Measurements from ENCODE around the gene ECD. TPM values are rescaled to one million over a fixed set of nuclear protein-coding genes. Genes with fewer than 3 reads are reported as not detected.

The ECD gene
- total RNA-seq, 1 donor from 2014 or later, result 32.3 TPM

DNA sequence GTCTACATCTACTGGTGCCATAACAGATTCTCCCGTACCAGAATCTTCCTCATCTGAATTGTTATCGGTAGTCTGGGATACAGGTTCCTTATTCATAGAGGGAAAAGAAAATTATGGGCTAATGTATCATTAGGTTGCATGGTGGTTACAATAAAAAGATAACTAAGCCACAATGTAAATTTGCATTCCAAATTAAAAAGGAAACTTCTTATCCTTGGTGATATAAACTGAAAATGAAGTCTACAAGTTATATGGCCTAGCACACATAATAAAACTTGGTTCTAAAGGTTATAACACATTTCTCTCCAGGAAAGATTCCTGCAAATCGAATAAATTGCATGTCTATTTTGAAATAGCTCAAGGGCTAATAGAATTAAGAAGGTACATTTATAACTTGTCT, 33.1 kb downstream of the ECD start:
- Mint-ChIP-seq H3K4me1 (ENCODE audit: unreplicated experiment) (peaks cover 2% of the 10 kb centered on the region), H3K27me3 (ENCODE audit: unreplicated experiment) (no peaks in the 10 kb centered on the region), H3K9me3 (ENCODE audit: unreplicated experiment) (no peaks in the 10 kb centered on the region), H3K36me3 (ENCODE audit: unreplicated experiment) (peaks cover 57% of the 10 kb centered on the region), H3K4me3 (ENCODE audit: unreplicated experiment) (no peak overlapping the region), H3K27ac (ENCODE audit: unreplicated experiment) (no peak overlapping the region)
- TF ChIP-seq, protein P1, sequence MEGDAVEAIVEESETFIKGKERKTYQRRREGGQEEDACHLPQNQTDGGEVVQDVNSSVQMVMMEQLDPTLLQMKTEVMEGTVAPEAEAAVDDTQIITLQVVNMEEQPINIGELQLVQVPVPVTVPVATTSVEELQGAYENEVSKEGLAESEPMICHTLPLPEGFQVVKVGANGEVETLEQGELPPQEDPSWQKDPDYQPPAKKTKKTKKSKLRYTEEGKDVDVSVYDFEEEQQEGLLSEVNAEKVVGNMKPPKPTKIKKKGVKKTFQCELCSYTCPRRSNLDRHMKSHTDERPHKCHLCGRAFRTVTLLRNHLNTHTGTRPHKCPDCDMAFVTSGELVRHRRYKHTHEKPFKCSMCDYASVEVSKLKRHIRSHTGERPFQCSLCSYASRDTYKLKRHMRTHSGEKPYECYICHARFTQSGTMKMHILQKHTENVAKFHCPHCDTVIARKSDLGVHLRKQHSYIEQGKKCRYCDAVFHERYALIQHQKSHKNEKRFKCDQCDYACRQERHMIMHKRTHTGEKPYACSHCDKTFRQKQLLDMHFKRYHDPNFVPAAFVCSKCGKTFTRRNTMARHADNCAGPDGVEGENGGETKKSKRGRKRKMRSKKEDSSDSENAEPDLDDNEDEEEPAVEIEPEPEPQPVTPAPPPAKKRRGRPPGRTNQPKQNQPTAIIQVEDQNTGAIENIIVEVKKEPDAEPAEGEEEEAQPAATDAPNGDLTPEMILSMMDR (IDR thresholded peaks at IDR 0.05), result no peak
- no peak for DNase-seq (ENCODE audit: extremely low spot score, unreplicated experiment)

DNA sequence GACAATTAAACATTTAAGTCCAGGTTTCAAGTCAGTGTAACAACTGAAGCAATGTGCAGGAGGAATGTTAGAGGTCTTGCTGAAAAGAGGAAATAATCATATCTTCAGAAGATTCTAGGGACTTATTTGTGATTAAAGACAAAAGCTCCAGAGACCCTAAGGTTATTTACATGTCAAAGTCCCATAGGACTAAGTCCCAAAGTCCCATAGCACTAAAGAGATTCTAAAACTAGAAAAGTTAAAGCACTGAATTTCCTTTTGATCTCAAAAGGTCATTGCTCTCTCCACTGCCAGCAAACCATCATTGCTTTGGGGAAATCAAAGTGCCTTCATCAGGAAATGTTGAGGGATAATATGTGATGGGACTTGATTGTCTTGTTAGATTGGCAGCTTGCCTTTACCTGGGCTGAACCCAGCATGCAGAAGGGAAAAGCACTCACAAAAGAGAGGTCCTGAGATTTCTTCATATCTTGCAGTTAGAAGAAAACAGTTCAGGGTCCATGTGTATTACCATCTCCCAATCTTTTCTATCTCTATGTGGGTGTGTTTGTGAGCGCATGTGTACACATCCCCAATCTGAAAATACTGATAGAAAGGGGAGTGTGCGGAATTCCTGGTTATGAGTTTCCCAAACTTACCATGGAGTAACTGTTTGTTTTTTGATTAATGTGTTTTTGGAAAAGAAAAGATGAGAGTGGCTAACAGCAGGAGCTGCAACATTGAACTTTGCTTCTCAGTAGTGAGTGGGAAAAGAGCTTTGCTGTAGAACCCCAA, 35.7 kb downstream of the ECD start:
- H3K27me3 Mint-ChIP-seq (ENCODE audit: unreplicated experiment), result no peaks in the 10 kb centered on the region
- peaks cover 52% of the 10 kb centered on the region for H3K36me3 Mint-ChIP-seq (ENCODE audit: unreplicated experiment)
- no peak overlapping the region for H3K4me3 Mint-ChIP-seq (ENCODE audit: unreplicated experiment)
- no peaks in the 10 kb centered on the region for H3K9me3 Mint-ChIP-seq (ENCODE audit: unreplicated experiment)
- TF ChIP-seq, protein P1 (IDR thresholded peaks at IDR 0.05), result no peak
- no peak overlapping the region for H3K27ac Mint-ChIP-seq (ENCODE audit: unreplicated experiment)
- DNase-seq (ENCODE audit: extremely low spot score, unreplicated experiment), result no peak
- H3K4me1 Mint-ChIP-seq (ENCODE audit: unreplicated experiment), result peaks cover 2% of the 10 kb centered on the region

DNA sequence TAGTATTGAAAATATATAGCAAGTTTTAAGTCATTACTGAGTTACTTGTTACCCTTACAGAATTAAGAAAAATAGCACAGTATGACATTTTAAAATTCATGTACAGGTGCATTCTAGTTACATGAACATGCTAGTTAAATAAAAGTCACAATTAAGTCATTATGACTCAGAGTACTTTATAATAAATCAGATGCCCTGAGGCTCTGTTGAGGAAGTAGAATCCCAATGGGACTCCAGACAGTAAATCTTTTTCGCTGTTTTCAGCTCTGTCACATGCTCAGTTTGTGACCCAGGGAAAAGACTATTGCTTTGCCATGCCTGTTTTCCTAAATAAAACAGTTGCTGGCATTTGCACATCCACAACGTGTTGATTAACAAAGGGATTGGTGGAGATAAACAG, 36.5 kb downstream of the ECD start:
- Mint-ChIP-seq H3K9me3 (ENCODE audit: unreplicated experiment) (no peaks in the 10 kb centered on the region), H3K4me1 (ENCODE audit: unreplicated experiment) (peaks cover 2% of the 10 kb centered on the region), H3K36me3 (ENCODE audit: unreplicated experiment) (peaks cover 52% of the 10 kb centered on the region), H3K4me3 (ENCODE audit: unreplicated experiment) (no peak overlapping the region), H3K27ac (ENCODE audit: unreplicated experiment) (no peak overlapping the region), H3K27me3 (ENCODE audit: unreplicated experiment) (no peaks in the 10 kb centered on the region)
- TF ChIP-seq, protein P1 (IDR thresholded peaks at IDR 0.05), result no peak
- DNase-seq (ENCODE audit: extremely low spot score, unreplicated experiment), result no peak

DNA sequence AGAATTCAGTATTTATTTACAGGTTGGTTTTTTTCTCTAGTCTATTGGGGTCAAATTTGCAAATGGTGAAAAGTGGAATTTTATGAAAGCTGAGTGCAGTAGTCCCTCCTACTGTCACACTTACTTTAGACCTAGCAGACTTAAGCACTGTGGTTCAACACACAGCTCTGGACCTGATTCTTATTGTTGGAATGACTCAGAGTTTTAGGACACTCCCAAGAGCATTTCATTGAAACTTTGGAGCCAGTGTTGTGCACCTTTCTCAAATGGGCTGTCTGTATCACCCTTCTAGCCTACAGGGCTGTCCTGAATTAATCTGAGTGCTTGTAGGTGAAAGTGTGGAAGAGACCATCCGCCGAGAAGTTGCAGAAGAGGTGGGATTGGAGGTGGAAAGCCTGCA, 41.5 kb downstream of the ECD start:
- Mint-ChIP-seq H3K36me3 (ENCODE audit: unreplicated experiment) (peaks cover 37% of the 10 kb centered on the region), H3K4me1 (ENCODE audit: unreplicated experiment) (no peaks in the 10 kb centered on the region), H3K27ac (ENCODE audit: unreplicated experiment) (no peak overlapping the region), H3K27me3 (ENCODE audit: unreplicated experiment) (no peaks in the 10 kb centered on the region), H3K4me3 (ENCODE audit: unreplicated experiment) (no peak overlapping the region), H3K9me3 (ENCODE audit: unreplicated experiment) (no peaks in the 10 kb centered on the region)
- no peak for DNase-seq (ENCODE audit: extremely low spot score, unreplicated experiment)
- TF ChIP-seq, protein P1 (IDR thresholded peaks at IDR 0.05), result no peak

DNA sequence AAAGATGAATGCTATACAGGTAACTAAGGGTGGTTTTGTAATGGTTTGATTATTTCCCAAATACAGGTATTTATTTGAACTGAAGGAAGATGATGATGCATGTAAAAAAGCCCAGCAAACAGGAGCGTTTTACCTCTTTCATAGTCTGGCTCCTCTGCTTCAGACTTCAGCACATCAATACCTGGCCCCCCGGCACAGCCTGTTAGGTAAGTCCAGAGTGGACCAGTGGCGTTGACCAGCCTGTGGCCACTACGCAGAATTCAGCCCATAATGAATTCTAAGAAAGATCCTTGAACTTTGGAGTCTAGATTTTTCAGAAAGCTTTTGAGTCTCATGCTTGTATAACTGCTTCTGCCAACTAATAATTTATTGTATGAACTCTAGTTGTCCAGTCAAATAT, 47.9 kb downstream of the ECD start:
- TF ChIP-seq, protein P1 (IDR thresholded peaks at IDR 0.05), result no peak
- Mint-ChIP-seq H3K27ac (ENCODE audit: unreplicated experiment) (no peak overlapping the region), H3K36me3 (ENCODE audit: unreplicated experiment) (peaks cover 16% of the 10 kb centered on the region), H3K4me1 (ENCODE audit: unreplicated experiment) (peaks cover 8% of the 10 kb centered on the region), H3K4me3 (ENCODE audit: unreplicated experiment) (no peak overlapping the region), H3K9me3 (ENCODE audit: unreplicated experiment) (no peaks in the 10 kb centered on the region), H3K27me3 (ENCODE audit: unreplicated experiment) (no peaks in the 10 kb centered on the region)
- no peak for DNase-seq (ENCODE audit: extremely low spot score, unreplicated experiment)
